ENCODE measurements around the gene MXD1.

The MXD1 gene

DNA sequence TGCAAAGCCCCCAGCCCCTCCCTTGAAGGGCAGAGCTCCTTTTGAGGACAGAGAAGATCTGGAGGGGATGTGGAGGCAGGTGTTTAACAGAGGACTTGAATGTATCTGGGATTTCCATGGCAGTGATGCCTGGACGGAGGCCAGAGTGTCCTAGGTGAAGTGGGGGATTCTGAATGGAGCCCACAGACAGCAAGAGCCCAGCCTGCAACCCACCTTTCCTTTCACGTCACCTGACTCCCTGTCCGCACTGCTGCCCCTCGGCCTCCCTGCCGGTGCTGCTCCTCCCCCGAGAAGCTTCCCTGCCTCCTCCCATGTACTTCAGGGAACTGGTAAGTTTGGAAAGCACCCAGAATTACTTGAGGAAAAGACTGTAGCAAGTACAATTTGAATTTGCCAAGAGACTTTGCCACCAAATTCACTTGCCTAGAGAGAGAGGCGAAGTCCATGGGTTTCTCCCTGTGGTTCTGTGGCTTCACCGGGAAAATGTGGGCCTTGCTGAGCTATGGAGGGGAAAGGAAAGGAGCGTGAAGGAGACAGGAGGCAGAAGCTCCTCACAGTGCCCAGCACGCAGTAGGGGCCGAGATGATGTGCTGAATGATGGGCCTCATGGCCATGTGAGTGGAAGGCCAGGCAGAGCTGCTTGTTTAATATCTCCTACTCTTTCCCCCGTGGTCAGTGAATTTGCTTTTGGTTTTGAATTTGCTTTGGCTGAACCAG lies 60.4 kb downstream of the MXD1 start:
- no peak overlapping the region for H3K9ac ChIP-seq (ENCODE audit: low read depth in 1 of 2, low read length in 2 of 2)
- H3K36me3 ChIP-seq (ENCODE audit: control insufficient read depth in 1 of 2, insufficient read depth in 2 of 2, low read length in 2 of 2), result no peaks in the 10 kb centered on the region
- H3K27ac ChIP-seq (ENCODE audit: low read depth, low read length), result no peak overlapping the region
- no peaks in the 10 kb centered on the region for H3K27me3 ChIP-seq (ENCODE audit: control insufficient read depth in 1 of 2, insufficient read depth in 2 of 2, low read length in 2 of 2)
- H3K4me1 ChIP-seq (ENCODE audit: control insufficient read depth in 1 of 2, insufficient read depth in 2 of 2, low read length in 2 of 2), result peaks cover 18 to 26% of the 10 kb centered on the region in 2 donors
- no peak overlapping the region for H3K4me3 ChIP-seq (ENCODE audit: low read depth in 1 of 2, low read length in 2 of 2)
- no peaks in the 10 kb centered on the region for H3K9me3 ChIP-seq (ENCODE audit: control insufficient read depth in 1 of 2, low read length in 2 of 2)

DNA sequence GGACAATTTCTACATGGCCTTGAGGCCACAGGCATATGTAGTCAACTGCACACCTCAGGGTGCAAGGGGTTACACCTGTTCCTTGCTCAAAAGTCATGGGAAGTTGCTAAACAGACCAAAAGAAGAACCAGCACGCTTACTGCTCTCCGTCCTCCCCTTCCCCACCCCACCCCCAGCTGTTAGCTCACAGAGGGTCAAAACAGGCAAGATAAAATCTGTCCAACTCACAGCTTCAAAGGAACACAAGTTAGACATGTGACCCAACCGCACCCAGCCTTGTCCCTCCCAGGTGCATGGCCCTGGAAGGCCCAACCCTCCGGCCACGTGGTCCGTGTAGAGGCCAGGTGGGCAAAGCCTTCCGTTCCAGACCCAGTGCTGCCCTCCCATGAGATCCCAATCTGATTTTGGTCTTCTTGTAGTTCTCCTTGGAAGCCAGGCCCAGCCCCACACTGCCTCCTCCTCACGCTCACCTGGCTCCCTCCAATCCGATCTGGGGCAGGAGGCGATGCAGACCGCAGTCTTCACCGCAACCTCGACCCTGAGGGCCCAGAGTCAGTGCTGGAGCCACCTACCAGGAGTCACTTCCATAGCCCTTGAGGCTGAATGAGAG lies 61.0 kb downstream of the MXD1 start:
- Histone ChIP-seq H3K27ac (ENCODE audit: low read depth, low read length) (no peak overlapping the region), H3K9me3 (ENCODE audit: control insufficient read depth in 1 of 2, low read length in 2 of 2) (no peaks in the 10 kb centered on the region), H3K4me3 (ENCODE audit: low read depth in 1 of 2, low read length in 2 of 2) (no peak overlapping the region)

DNA sequence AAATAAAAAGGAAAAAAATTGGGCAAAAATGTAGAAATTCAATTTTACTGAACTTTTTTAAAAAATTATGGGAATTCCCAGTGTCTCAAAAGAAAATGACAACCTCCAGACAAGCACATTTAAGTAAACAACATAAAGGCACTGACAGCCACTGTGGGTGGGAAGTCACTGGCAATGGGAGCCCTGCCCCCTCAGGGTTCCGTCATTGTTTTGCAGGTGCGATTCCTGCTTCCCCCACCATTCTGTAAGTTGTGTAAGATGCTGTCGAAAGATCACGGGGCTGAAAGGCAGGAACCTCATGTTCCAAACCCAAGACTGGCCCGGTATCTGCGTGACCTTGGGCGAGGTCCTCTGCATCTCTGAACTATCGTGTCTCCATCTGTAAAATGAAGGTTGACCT lies 62.3 kb downstream of the MXD1 start:
- H3K4me1 ChIP-seq (ENCODE audit: control insufficient read depth in 1 of 2, insufficient read depth in 2 of 2, low read length in 2 of 2), result peaks cover 18 to 26% of the 10 kb centered on the region in 2 donors
- no peaks in the 10 kb centered on the region for H3K9me3 ChIP-seq (ENCODE audit: control insufficient read depth in 1 of 2, low read length in 2 of 2)
- no peak overlapping the region for H3K27ac ChIP-seq (ENCODE audit: low read depth, low read length)
- H3K9ac ChIP-seq (ENCODE audit: low read depth in 1 of 2, low read length in 2 of 2), result no peak overlapping the region
- no peak overlapping the region for H3K4me3 ChIP-seq (ENCODE audit: low read depth in 1 of 2, low read length in 2 of 2)
- no peaks in the 10 kb centered on the region for H3K36me3 ChIP-seq (ENCODE audit: control insufficient read depth in 1 of 2, insufficient read depth in 2 of 2, low read length in 2 of 2)
- no peaks in the 10 kb centered on the region for H3K27me3 ChIP-seq (ENCODE audit: control insufficient read depth in 1 of 2, insufficient read depth in 2 of 2, low read length in 2 of 2)

More for the DNA sequence above, 61.0 kb downstream of the MXD1 start:
- Histone ChIP-seq H3K9ac (ENCODE audit: low read depth in 1 of 2, low read length in 2 of 2) (no peak overlapping the region), H3K36me3 (ENCODE audit: control insufficient read depth in 1 of 2, insufficient read depth in 2 of 2, low read length in 2 of 2) (no peaks in the 10 kb centered on the region), H3K4me1 (ENCODE audit: control insufficient read depth in 1 of 2, insufficient read depth in 2 of 2, low read length in 2 of 2) (peaks cover 18 to 26% of the 10 kb centered on the region in 2 donors), H3K27me3 (ENCODE audit: control insufficient read depth in 1 of 2, insufficient read depth in 2 of 2, low read length in 2 of 2) (no peaks in the 10 kb centered on the region)

DNA sequence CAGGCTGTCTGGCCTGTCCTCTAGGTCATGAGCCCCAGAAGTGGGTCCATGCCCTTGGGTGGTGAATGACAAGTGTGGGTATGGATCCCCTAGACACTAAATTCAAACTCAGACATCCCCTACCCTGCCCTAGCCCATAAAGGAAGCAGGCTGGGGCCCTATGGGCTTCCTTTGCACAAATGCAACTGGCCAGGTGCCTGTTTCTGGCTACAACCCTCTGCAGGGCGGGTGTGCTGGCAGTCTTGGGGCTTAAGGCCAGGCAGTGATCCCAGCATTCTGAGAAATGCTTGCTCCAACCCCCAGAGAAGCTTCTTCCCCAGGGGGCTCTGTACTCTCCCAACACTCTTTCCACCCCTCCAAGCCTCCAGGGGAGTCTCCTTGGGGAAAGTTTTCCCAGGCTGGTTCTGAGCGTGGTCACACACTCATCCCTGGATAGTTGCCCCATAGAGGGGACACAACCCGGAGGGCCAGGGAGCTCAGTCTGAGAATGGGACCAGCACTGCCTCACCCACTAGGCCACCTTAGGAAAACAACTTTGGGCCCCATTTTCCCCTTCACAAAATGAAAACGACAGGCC lies 63.1 kb downstream of the MXD1 start:
- peaks cover 13 to 26% of the 10 kb centered on the region in 2 donors for H3K4me1 ChIP-seq (ENCODE audit: control insufficient read depth in 1 of 2, insufficient read depth in 2 of 2, low read length in 2 of 2)
- no peak overlapping the region for H3K9ac ChIP-seq (ENCODE audit: low read depth in 1 of 2, low read length in 2 of 2)
- H3K27ac ChIP-seq (ENCODE audit: low read depth, low read length), result no peak overlapping the region
- no peaks in the 10 kb centered on the region for H3K9me3 ChIP-seq (ENCODE audit: control insufficient read depth in 1 of 2, low read length in 2 of 2)
- no peaks in the 10 kb centered on the region for H3K36me3 ChIP-seq (ENCODE audit: control insufficient read depth in 1 of 2, insufficient read depth in 2 of 2, low read length in 2 of 2)
- no peak overlapping the region for H3K4me3 ChIP-seq (ENCODE audit: low read depth in 1 of 2, low read length in 2 of 2)
- no peaks in the 10 kb centered on the region for H3K27me3 ChIP-seq (ENCODE audit: control insufficient read depth in 1 of 2, insufficient read depth in 2 of 2, low read length in 2 of 2)

DNA sequence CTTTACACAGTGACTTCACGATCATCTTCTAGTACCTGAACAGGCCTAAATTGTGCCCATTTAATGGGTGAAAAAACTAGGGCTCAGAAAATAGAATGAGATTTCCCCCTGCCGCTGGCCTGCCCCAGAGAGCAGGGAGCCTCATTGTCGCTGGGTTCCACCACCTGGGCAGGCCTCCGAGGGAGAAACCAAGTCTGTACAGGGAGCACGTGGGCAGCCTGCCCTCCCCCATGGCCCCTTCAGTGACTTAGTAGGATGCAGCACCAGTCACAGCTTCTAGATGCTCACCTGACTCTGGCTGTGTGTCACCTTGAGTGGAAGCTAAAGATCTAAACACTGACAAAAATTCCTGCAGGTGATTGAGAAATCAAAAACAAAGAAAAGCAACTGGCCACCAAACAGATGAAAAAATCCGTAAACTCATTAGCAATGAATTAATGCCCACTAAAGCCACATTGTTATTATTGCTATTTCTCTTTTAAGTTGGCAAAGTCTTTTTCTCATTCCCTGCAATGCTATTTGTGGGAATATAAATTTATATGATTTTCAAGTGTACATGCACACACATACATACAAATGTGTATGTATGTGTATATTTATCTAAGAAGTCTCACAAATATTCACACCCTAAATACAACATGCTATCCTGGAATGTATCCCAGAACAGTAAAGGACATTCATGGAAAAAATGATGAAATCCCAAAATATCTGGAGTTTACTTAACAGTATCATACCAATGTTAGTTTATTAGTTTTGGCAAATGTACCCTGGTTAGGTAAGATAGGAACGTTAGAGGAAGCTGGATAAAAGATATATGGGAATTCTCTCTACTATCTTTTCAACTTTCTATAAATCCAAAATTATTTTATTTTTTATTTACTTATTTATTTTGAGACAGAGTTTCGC lies 65.2 kb downstream of the MXD1 start:
- H3K4me1 ChIP-seq (ENCODE audit: control insufficient read depth in 1 of 2, insufficient read depth in 2 of 2, low read length in 2 of 2), result peaks cover 12 to 14% of the 10 kb centered on the region in 2 donors
- no peaks in the 10 kb centered on the region for H3K27me3 ChIP-seq (ENCODE audit: control insufficient read depth in 1 of 2, insufficient read depth in 2 of 2, low read length in 2 of 2)
- H3K9me3 ChIP-seq (ENCODE audit: control insufficient read depth in 1 of 2, low read length in 2 of 2), result no peaks in the 10 kb centered on the region
- no peaks in the 10 kb centered on the region for H3K36me3 ChIP-seq (ENCODE audit: control insufficient read depth in 1 of 2, insufficient read depth in 2 of 2, low read length in 2 of 2)
- H3K27ac ChIP-seq (ENCODE audit: low read depth, low read length), result no peak overlapping the region
- no peak overlapping the region for H3K4me3 ChIP-seq (ENCODE audit: low read depth in 1 of 2, low read length in 2 of 2)
- H3K9ac ChIP-seq (ENCODE audit: low read depth in 1 of 2, low read length in 2 of 2), result no peak overlapping the region

DNA sequence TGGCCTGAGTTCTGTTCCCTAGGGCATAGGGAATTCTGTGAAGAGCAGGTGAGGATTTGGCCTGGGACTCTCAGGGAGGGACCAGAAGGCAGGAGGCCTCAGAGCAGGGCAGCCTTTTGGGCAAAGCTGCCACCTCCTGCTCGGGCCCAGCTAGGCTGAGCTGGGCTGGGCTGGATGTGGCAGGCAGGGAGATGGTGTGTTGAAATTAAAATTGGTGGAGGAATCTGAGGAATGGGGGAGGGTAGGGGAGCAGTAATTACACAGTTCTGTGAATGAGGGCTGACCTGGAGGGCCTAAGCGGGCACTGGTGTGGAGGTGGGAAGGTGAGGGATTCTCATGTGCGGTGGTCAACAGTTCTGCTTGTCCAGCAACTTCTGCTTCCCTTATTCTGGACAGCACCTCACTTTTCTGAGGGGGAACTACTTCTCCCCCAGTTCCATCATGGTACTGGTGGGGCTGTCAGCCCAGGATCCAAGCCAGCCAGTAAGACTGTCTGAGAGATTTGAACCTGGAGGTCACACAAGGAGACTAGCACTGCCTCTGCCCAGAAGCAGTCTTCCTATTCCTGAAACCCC lies 68.6 kb downstream of the MXD1 start:
- Histone ChIP-seq H3K27ac (ENCODE audit: low read depth, low read length) (no peak overlapping the region), H3K9ac (ENCODE audit: low read depth in 1 of 2, low read length in 2 of 2) (no peak overlapping the region), H3K9me3 (ENCODE audit: control insufficient read depth in 1 of 2, low read length in 2 of 2) (no peaks in the 10 kb centered on the region), H3K36me3 (ENCODE audit: control insufficient read depth in 1 of 2, insufficient read depth in 2 of 2, low read length in 2 of 2) (no peaks in the 10 kb centered on the region), H3K27me3 (ENCODE audit: control insufficient read depth in 1 of 2, insufficient read depth in 2 of 2, low read length in 2 of 2) (no peaks in the 10 kb centered on the region), H3K4me3 (ENCODE audit: low read depth in 1 of 2, low read length in 2 of 2) (no peak overlapping the region), H3K4me1 (ENCODE audit: control insufficient read depth in 1 of 2, insufficient read depth in 2 of 2, low read length in 2 of 2) (no peaks in the 10 kb centered on the region)

DNA sequence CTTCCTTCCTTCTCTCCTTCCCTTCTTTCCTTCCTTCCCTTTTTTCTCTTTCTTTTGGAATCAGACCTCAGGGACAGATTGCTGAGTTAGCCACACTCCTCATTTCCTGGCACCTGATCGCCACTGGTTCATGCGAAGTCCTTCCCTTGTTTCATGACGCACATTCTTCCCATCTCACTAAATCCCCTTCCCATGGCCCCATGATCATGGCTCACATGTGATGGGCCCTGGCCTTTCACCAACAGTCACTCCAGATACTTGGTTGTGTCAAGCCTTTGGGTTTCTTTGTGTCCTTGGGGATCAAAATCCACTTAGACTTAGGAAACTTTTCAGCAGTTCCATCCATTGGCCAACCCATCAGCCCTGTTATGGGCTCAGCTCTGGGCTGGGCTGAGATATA lies 70.3 kb downstream of the MXD1 start:
- H3K9me3 ChIP-seq (ENCODE audit: control insufficient read depth in 1 of 2, low read length in 2 of 2), result no peaks in the 10 kb centered on the region
- no peaks in the 10 kb centered on the region for H3K27me3 ChIP-seq (ENCODE audit: control insufficient read depth in 1 of 2, insufficient read depth in 2 of 2, low read length in 2 of 2)
- no peak overlapping the region for H3K4me3 ChIP-seq (ENCODE audit: low read depth in 1 of 2, low read length in 2 of 2)
- peaks cover 0 to 4% of the 10 kb centered on the region in 2 donors for H3K4me1 ChIP-seq (ENCODE audit: control insufficient read depth in 1 of 2, insufficient read depth in 2 of 2, low read length in 2 of 2)
- no peaks in the 10 kb centered on the region for H3K36me3 ChIP-seq (ENCODE audit: control insufficient read depth in 1 of 2, insufficient read depth in 2 of 2, low read length in 2 of 2)
- H3K27ac ChIP-seq (ENCODE audit: low read depth, low read length), result no peak overlapping the region
- H3K9ac ChIP-seq (ENCODE audit: low read depth in 1 of 2, low read length in 2 of 2), result no peak overlapping the region

DNA sequence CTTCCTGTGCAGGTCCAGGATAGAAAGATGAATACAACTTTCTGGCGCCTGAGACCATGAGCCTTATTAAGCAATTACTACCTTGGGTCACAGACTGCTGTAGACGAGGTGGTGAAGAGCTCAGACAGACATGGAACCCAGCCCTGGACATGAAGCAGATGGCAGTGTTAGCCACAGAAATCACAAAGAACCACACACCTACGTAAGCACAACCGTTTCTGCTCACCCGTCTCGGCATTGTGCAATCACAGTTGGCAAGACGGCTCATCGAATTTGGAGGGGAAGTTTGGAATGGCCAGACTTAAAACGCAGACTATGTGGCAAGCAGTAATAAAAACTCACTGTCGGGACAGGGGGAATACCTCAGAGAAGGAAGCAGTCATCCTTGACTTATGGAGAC lies 70.8 kb downstream of the MXD1 start:
- no peak overlapping the region for H3K9ac ChIP-seq (ENCODE audit: low read depth in 1 of 2, low read length in 2 of 2)
- H3K4me3 ChIP-seq (ENCODE audit: low read depth in 1 of 2, low read length in 2 of 2), result no peak overlapping the region
- H3K27me3 ChIP-seq (ENCODE audit: control insufficient read depth in 1 of 2, insufficient read depth in 2 of 2, low read length in 2 of 2), result no peaks in the 10 kb centered on the region
- H3K27ac ChIP-seq (ENCODE audit: low read depth, low read length), result no peak overlapping the region
- no peaks in the 10 kb centered on the region for H3K36me3 ChIP-seq (ENCODE audit: control insufficient read depth in 1 of 2, insufficient read depth in 2 of 2, low read length in 2 of 2)
- H3K9me3 ChIP-seq (ENCODE audit: control insufficient read depth in 1 of 2, low read length in 2 of 2), result no peaks in the 10 kb centered on the region
- peaks cover 0 to 4% of the 10 kb centered on the region in 2 donors for H3K4me1 ChIP-seq (ENCODE audit: control insufficient read depth in 1 of 2, insufficient read depth in 2 of 2, low read length in 2 of 2)

DNA sequence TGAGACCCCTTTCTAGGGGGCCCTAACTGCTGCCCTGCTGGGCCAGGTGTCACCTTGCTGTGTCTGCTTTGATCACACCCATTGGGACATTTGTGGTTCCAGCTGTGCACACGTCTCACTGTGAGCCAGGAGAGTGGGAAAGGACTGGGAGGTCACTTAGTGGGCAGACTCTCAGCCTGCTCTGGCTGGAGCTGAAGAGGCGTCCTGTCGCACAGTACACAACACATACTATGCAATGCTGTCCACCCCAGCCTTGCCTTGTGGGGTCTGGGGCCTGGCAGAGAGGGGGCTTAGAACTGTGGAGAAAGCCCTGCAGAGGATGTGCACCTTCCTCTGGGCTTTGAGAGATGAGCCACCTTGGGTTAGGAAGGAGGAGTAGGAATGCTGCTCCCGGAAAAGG lies 71.8 kb downstream of the MXD1 start:
- no peaks in the 10 kb centered on the region for H3K27me3 ChIP-seq (ENCODE audit: control insufficient read depth in 1 of 2, insufficient read depth in 2 of 2, low read length in 2 of 2)
- no peaks in the 10 kb centered on the region for H3K36me3 ChIP-seq (ENCODE audit: control insufficient read depth in 1 of 2, insufficient read depth in 2 of 2, low read length in 2 of 2)
- H3K9me3 ChIP-seq (ENCODE audit: control insufficient read depth in 1 of 2, low read length in 2 of 2), result no peaks in the 10 kb centered on the region
- H3K4me1 ChIP-seq (ENCODE audit: control insufficient read depth in 1 of 2, insufficient read depth in 2 of 2, low read length in 2 of 2), result peaks cover 0 to 4% of the 10 kb centered on the region in 2 donors
- no peak overlapping the region for H3K27ac ChIP-seq (ENCODE audit: low read depth, low read length)
- no peak overlapping the region for H3K4me3 ChIP-seq (ENCODE audit: low read depth in 1 of 2, low read length in 2 of 2)
- no peak overlapping the region for H3K9ac ChIP-seq (ENCODE audit: low read depth in 1 of 2, low read length in 2 of 2)

All from duodenal mucosa (tissue), 2 donors.